ENCODE results near the gene GATD1. TPM values are rescaled to one million over a fixed set of nuclear protein-coding genes. Genes with fewer than 3 reads are reported as not detected.
A peak's percentile ranks its signal among the peaks of the same experiment; 100 is the strongest.

Gene GATD1
- total RNA-seq, 4 donors from 2014 or later, result 27.2 to 68.2 (median 46.0) TPM

DNA sequence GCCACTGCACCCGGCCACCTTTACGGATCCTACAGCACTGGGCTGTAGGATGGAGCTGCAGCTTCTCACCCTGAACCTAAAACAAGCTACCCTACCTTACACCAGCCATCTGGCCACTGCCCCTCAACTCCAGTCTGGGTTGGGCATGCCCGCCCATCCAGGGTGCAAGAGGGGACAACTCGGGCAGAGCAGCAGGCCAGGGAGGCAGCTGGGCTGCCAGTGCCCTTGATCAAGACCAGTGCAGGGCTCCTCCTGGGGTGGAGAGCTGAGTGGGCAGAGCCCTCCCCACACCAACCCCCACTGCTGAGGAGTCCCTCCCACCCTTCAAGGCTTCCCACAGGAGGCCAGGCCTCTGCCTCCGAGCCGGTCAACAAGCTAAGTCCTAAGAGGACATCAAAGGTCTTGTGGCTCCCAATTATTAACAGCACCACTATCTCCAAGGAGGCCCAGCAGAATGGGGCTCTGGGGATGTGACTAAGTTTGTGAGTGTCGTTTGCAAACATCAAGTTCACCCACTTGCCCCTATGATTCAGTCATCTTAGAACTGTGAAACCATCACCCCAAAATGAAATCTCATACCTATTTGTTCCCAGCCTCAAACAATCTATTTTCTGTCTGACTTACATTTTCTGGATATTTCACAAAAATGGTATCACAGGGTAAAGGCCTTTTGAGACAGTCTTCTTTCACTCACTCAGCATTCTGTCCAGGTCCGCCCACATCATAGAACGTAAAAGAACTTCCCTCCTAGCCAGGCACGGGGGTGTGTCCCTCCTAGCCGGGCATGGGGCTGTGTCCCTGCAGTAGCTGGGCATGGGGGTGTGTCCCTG is 11.0 kb downstream of the GATD1 start:
- 64% methylated on average over 9 of the region's 11 CpGs for WGBS
- DNase-seq (ENCODE audit: low spot score in 2 of 2), result no peak
- no peaks in the 10 kb centered on the region for H3K9me3 ChIP-seq
- H3K4me1 ChIP-seq, result peaks cover 20% of the 10 kb centered on the region
- H3K36me3 ChIP-seq, result peaks cover 64% of the 10 kb centered on the region
- H3K27me3 ChIP-seq, result no peaks in the 10 kb centered on the region
- no peak overlapping the region for H3K4me3 ChIP-seq
- H3K27ac ChIP-seq, result no peak overlapping the region
- TF ChIP-seq EP300 (IDR thresholded peaks at IDR 0.05), result no peak
- TF ChIP-seq, protein P1, sequence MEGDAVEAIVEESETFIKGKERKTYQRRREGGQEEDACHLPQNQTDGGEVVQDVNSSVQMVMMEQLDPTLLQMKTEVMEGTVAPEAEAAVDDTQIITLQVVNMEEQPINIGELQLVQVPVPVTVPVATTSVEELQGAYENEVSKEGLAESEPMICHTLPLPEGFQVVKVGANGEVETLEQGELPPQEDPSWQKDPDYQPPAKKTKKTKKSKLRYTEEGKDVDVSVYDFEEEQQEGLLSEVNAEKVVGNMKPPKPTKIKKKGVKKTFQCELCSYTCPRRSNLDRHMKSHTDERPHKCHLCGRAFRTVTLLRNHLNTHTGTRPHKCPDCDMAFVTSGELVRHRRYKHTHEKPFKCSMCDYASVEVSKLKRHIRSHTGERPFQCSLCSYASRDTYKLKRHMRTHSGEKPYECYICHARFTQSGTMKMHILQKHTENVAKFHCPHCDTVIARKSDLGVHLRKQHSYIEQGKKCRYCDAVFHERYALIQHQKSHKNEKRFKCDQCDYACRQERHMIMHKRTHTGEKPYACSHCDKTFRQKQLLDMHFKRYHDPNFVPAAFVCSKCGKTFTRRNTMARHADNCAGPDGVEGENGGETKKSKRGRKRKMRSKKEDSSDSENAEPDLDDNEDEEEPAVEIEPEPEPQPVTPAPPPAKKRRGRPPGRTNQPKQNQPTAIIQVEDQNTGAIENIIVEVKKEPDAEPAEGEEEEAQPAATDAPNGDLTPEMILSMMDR (IDR thresholded peaks at IDR 0.05), result no peak
- TF ChIP-seq POLR2AphosphoS5 (IDR thresholded peaks at IDR 0.05), result no peak
- no peak for TF ChIP-seq POLR2A (IDR thresholded peaks at IDR 0.05)

DNA sequence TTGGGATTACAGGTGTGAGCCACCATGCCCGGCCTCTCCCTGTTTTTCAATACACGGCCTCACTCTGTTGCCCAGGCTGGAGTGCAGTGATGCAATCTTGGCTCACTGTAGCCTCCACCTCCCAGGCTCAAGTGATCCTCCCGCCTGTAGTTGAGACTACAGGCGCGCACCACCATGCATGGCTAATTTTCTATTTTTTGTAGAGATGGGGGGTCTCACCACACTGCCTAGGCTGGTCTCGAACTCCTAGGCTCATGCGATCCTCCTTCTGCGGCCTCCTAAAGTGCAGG is 11.5 kb downstream of the GATD1 start:
- Histone ChIP-seq H3K27ac (no peak overlapping the region), H3K9me3 (no peaks in the 10 kb centered on the region), H3K4me3 (no peak overlapping the region), H3K27me3 (no peaks in the 10 kb centered on the region), H3K36me3 (peaks cover 64% of the 10 kb centered on the region), H3K4me1 (peaks cover 20% of the 10 kb centered on the region)
- no peak for DNase-seq (ENCODE audit: low spot score in 2 of 2)
- TF ChIP-seq POLR2A (IDR thresholded peaks at IDR 0.05), result no peak
- TF ChIP-seq EP300 (IDR thresholded peaks at IDR 0.05), result no peak
- TF ChIP-seq, protein P1 (IDR thresholded peaks at IDR 0.05), result no peak
- TF ChIP-seq POLR2AphosphoS5 (IDR thresholded peaks at IDR 0.05), result no peak
- WGBS, result 91% methylated on average over 7 of the region's 8 CpGs

- 75% methylated on average over 19 of the region's 19 CpGs for WGBS
- H3K27me3 ChIP-seq, result no peaks in the 10 kb centered on the region
- no peak overlapping the region for H3K4me3 ChIP-seq
- DNase-seq (ENCODE audit: low spot score in 2 of 2), result peak in 1 of 2 donors; percentile 69
- TF ChIP-seq EP300 (IDR thresholded peaks at IDR 0.05), result no peak
- TF ChIP-seq, protein P1 (IDR thresholded peaks at IDR 0.05), result peak; percentile 26 to 67
- H3K36me3 ChIP-seq, result peaks cover 64% of the 10 kb centered on the region
- peaks cover 20% of the 10 kb centered on the region for H3K4me1 ChIP-seq
- no peak overlapping the region for H3K27ac ChIP-seq
- no peaks in the 10 kb centered on the region for H3K9me3 ChIP-seq
Measured at GRCh38 chr11:765025-765801, 12.1 kb downstream of the GATD1 start.

DNA sequence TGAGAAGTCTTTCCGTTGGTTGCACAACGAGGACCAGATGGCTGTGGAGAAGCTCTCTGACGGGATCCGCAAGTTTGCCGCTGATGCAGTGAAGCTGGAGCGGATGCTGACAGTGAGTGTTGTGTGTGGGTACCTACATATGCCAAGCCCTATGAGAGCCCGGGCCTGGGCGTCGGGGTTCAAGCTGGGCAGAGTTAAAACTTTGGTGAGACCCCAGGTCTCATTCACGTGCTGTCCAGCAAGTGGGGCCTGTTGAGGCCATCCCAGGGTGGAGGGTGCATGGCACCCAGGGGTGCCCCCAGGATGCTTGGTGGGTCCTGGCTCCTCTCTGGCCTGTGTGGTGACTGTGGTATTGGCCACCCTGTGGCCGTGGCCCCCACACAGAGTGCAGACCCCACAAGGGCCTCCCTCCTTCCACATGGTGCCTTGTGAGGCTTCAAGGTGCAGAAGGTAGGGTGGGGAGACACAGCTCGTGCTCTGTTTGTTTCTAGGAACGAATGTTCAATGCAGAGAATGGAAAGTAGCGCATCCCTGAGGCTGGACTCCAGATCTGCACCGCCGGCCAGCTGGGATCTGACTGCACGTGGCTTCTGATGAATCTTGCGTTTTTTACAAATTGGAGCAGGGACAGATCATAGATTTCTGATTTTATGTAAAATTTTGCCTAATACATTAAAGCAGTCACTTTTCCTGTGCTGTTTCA is 12.8 kb downstream of the GATD1 start:
- TF ChIP-seq EP300 (IDR thresholded peaks at IDR 0.05) (no peak), POLR2AphosphoS5 (IDR thresholded peaks at IDR 0.05) (no peak), POLR2A (IDR thresholded peaks at IDR 0.05) (no peak)
- TF ChIP-seq, protein P1 (IDR thresholded peaks at IDR 0.05), result no peak
- no peak overlapping the region for H3K4me3 ChIP-seq
- peaks cover 20% of the 10 kb centered on the region for H3K4me1 ChIP-seq
- H3K27me3 ChIP-seq, result no peaks in the 10 kb centered on the region
- H3K36me3 ChIP-seq, result peaks cover 65% of the 10 kb centered on the region
- H3K27ac ChIP-seq, result no peak overlapping the region
- H3K9me3 ChIP-seq, result no peaks in the 10 kb centered on the region
- no peak for DNase-seq (ENCODE audit: low spot score in 2 of 2)
- 85% methylated on average over 17 of the region's 18 CpGs for WGBS
